Stimulated activated CD8-positive, alpha-beta memory T cell treated with anti-CD3 and anti-CD28 coated beads, Interleukin-15, amount 100 ng/mL, for 4 hours (primary cell): ENCODE measurements around the gene ZNF343.

Source experiments
- DNase-seq, 2 donors: peaks; one replicate each; pipeline ENCODE4 v3.0.0-alpha.2; 2020; ENCODE audit warnings: low read depth in 2 of 2

ZNF343 gene

GRCh38 chr20:2473516-2473915 lies 35.2 kb downstream of the ZNF343 start:
- no peak for DNase-seq

- peak; percentile 93 to 96 for DNase-seq
Observed at GRCh38 chr20:2470423-2471193, 38.1 kb downstream of the ZNF343 start, which contains the start of gene SNRPB. TSS of gene SNRPB (minus strand) at chr20:2470789. CDS start at chr20:2470690, 99 bp downstream.

GRCh38 chr20:2469991-2470422 lies 38.7 kb downstream of the ZNF343 start:
- peak; percentile 30 to 48 for DNase-seq

GRCh38 chr20:2468581-2469407 lies 39.9 kb downstream of the ZNF343 start:
- no peak for DNase-seq

- no peak for DNase-seq
Observed at GRCh38 chr20:2467412-2467811, 41.3 kb downstream of the ZNF343 start.

- no peak for DNase-seq
Observed at GRCh38 chr20:2465100-2465499, 43.6 kb downstream of the ZNF343 start.

DNA sequence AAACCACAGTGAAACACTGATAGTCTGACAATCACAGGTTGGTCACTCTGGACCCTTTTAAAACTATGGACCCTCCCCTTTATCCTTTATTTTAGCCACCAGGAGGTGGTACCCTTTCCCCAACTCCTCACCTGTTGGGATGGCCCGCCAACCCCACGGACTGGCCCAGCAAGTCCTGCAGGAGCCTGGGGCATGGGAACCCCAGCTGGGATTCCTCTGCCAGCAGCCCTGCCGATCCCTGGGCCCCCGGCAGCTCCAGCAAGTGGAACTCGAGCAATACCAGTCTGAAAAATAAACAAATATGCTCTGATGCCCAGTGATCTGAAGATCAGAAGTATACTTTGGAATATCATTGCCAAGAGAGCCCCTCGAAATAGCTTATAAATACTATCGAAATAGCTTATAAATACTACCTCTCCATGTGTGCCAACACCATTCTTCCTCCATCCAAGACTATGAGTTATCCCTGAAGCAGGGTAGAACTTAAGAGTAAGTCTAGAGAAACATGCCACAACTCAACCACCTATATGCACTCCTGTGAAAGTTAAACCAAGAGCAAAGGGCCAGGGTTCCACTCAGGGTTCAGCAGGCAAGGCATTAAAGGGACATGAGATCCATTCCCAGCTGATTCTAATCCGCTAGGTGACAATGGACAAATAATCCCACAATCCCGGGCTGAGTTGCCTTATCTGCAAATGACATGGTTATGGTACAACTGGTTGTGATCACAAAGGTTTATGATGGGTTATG lies 44.9 kb downstream of the ZNF343 start:
- no peak for DNase-seq

- no peak for DNase-seq
Observed at GRCh38 chr20:2462484-2462883, 46.2 kb downstream of the ZNF343 start.

DNA sequence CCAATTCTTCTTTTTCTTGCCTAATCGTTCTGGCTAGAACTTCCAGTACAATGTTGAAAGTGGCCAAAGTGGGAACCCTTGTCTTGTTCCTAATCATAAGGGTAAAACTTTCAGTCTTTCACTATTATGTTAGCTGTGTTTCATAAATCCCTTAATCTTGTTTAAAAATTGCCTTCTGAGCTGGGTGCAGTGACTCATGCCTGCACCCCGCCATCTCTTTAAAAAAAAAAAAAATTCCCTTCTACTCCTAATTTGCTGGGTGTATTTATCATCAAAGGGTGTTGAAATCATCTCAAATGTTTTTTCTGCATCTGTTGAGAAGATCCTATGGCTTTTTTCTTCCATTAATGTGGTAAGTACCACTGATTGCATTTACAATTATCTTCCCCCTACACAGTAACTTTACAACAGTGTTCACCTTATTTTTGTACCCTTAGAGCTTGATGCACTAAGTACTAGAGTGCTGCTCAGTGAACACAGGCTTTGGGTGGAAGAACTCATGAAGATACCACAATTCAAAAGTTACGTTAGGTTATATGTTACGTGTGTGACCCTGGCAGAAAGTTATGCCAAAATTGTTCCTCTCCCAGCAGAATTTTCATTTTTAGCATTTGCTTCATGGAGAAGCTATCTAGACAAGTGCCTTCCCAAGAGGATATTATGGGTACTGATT lies 47.8 kb downstream of the ZNF343 start:
- no peak for DNase-seq

DNA sequence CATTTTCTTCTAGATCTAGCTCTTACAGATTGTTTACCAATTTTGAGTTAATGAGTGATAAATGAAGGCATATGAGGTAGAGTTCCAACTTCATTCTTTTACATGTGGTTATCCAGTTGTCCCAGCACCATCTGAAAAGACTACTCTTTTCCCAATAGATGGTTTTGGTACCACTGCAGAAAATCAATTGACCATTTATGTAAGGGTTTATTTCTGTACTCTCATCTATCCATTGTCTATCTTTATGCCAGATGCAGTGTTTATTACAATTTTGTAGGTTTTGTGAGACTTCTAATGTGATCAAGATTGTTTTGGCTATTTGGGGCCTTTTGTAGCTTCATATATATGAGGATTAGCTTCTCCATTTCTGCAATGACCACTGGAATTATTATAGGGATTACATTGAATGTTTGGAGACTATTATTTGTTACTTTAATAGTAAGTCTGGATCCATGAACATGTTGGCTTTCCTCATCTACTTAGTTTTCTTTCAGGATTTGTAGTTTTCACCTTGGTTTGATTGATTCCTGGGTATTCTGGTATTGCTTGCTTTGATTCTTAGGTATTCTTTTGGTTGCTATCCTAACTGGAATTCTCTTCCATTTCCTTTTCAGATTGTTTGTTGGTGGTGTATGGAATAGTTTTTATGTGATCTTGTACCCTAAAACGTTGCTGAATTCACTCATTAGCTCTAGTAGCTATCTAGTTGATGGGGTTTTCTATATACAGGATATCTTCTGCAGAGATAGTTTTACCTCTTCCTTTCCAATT lies 48.5 kb downstream of the ZNF343 start:
- no peak for DNase-seq

DNA sequence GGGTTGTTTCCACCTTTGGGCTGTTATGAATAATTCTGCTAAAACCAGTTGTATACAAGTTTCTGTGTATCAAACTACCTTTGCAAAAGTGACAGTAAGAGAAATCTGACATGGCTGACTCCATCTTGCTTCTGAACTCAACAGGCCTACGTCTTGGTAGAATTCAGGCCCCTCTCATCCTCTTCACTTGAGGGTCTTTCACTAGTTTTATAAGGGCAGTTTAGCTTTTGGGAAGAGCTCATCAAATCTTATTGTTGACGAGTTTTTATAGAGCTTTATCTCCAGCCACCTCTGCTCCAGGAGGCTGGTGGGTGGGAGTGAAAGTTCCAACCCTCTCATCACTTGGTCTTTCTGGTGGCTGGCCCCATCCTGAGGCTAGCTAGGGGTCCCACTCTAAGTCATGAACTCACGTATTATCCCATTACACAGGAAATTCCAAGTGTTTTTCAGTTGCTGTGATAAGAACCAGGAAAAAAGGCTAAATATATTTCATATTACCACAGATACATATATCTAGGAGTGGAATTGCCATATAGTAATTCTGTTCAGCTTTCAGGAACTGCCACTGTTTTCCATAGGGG lies 49.7 kb downstream of the ZNF343 start:
- DNase-seq, result no peak

GRCh38 chr20:2455771-2456497 lies 52.8 kb downstream of the ZNF343 start:
- DNase-seq, result no peak

DNA sequence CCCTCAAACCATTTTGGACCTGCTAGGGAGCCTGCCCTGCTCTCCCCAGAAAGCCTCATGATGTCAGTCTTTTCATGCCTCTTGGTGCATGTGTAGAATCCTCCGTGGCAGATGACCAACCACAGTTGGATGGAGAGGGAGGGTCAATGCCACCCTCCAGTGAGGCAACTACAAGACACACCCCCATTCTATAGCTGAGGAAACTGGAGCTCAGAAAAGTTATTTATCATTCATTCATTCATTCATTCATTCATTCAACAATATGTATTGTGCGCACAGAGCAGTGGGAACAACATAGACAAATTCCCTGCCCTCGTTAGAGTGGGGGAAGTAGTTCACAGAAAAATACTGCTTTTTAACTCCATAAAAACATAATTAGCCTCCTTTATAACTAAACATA lies 54.9 kb downstream of the ZNF343 start:
- DNase-seq, result no peak

DNA sequence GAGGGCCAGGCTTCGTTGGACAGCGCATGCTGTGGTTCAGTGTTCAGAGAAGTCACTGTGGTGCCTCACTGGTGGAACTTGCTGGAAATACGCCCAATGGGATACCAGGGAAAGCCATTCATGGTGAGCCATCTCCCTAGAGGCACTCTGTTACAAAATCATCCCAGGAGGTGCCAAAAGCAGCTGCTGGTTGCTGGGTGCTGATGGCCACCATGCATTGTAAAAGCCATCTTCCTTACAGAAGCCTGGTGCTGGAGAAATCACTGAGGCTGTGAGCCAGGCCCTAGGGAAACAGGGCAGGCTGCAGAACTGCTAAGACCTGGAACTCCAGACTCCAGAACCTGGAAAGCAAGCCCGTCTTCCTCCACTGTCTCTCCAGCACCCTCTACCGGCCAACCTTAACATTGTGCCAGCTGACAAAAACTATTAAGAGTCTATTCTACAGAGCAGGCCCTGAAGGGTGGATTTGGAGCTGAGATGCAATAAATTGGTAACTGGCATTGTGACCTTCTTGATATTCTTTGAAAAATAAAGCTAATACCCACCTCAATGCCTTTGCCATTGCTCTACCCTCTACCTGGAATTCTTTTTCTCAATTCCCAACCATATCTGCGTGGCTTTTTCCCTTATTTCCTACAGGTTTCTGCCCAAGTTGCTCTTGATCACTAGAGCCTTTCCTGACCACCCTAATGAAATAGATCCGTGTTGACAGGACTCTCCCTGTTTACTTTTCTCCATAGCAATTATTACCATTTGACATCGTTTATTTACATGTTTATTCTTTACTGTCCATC lies 56.6 kb downstream of the ZNF343 start:
- DNase-seq, result peak in 1 of 2 donors; percentile 11

GRCh38 chr20:2451422-2451821 lies 57.3 kb downstream of the ZNF343 start:
- no peak for DNase-seq

DNA sequence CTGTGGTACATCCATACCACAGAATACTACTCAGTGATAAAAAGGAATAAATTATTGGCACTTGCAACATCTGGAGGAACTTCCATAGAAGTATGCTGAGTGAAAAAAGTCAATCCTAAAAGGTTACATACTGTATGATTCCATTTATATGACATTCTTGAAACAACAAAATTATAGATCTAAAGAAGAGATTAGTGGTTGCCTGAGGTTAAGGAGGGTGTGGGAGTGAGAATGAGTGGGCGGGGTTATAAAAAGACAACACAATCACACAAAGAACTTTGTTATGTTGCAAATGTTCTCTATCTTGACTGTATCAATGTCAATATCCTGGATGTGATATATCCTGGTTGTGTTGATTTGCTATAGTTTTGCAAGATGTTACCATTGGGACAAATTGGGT lies 59.3 kb downstream of the ZNF343 start:
- DNase-seq, result no peak

GRCh38 chr20:2446845-2447244 lies 61.9 kb downstream of the ZNF343 start:
- no peak for DNase-seq
